ENCODE results near the gene UGT1A6.

UGT1A6 gene

DNA sequence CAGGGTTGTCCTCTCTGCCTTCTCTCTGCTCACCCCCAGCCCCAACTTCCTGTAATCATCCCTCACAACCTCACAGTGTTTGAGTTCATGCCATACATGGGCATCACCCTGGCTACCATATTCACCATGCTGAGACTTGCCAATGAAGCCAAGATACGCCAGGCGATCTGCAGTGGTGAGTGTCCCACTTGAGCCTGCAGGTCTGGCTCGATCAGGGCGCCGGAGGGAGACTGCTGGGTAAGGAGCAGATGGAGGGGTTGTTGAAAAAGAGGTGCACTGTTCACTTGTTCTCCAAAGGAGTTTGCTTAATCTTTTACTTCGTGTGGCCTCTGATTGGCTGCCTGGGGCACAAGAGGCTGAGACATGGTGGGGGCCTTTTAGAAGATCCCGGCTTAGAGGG lies 100.0 kb downstream of the UGT1A6 start:
- no peak for DNase-seq (ENCODE audit: low spot score)
- TF ChIP-seq, protein P1, sequence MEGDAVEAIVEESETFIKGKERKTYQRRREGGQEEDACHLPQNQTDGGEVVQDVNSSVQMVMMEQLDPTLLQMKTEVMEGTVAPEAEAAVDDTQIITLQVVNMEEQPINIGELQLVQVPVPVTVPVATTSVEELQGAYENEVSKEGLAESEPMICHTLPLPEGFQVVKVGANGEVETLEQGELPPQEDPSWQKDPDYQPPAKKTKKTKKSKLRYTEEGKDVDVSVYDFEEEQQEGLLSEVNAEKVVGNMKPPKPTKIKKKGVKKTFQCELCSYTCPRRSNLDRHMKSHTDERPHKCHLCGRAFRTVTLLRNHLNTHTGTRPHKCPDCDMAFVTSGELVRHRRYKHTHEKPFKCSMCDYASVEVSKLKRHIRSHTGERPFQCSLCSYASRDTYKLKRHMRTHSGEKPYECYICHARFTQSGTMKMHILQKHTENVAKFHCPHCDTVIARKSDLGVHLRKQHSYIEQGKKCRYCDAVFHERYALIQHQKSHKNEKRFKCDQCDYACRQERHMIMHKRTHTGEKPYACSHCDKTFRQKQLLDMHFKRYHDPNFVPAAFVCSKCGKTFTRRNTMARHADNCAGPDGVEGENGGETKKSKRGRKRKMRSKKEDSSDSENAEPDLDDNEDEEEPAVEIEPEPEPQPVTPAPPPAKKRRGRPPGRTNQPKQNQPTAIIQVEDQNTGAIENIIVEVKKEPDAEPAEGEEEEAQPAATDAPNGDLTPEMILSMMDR (IDR thresholded peaks at IDR 0.05; ENCODE audit: extremely low read depth, missing control alignments) = no peak

DNA sequence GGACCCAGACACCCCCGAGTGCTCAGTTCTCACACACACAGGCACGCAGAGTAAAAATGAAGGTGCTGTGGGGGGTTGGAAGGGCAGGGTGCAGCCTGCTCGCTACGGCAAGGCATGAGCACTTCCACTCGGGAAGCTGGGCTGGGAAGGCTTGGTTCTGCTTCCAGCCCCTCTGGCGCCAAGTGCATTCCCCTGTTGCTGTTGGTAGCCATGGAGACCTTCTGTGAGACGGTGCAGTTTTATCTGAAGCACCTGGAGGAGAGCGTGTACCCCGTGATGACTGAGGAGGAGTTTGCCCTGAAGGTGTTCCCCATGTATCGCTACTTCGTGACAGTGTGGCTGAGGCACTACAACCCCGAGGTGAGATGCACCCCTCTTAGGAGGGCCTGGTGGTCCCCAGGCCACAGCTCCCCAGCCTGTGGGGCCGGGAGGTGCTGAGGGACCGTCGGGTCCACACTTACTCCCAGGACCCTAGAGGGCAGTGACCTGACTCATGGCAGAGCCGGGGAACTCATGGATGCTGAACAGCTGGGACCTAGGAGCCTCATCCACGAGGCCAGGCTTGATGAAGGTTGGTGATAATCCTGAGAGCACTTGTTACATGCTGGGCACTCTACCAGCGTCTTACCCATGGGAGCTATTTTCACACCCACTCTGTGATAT lies 100.9 kb downstream of the UGT1A6 start:
- no peak for DNase-seq (ENCODE audit: low spot score)
- TF ChIP-seq, protein P1 (IDR thresholded peaks at IDR 0.05; ENCODE audit: extremely low read depth, missing control alignments) = no peak

DNA sequence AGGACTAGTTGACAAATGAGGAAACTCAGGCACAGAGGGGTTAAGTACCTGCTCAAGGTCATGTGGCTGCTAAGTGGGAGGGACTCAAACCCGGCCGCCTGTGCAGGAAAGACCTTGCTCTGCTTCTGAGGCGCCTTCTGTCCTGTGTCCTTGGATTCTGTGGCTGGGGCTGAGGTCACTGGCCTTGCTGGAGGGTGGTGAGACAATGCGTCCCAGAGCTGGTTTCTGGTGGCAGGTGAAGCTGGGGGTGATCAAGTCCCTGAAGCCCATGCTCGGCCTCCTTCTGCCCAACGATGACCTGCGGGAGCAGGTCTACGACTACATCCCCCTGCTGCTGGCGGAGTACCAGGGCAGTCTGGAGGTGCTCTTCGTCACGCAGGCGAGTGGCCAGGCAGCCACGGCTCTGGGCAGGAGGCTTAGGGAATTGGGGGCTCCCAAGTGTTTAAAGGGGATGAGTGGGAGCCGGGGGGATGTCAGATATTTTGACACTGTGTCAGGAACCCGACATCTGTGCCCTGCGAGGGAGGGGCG lies 101.5 kb downstream of the UGT1A6 start:
- no peak for DNase-seq (ENCODE audit: low spot score)
- TF ChIP-seq, protein P1 (IDR thresholded peaks at IDR 0.05; ENCODE audit: extremely low read depth, missing control alignments) = no peak

DNA sequence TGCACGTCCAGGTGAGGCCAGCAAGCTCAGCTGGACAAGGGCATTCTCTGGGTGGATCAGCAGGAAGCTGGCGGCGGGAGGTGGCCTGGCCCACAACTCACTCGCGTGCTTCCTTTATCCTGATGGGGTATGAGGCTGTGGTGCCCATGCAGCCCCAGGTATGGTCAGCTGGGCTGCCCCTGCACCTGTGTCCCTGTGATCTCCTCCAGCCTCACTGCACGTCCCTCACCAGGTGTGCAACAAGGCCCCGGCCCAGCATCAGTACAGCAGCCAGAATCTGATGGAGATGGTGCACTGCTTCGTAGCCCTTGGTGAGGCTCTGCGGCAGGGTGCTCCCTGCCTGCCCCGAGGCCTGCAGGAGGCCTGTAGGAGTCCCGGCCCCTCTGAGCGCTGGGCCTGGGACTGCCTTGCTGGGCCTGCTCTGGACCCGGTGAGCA lies 103.1 kb downstream of the UGT1A6 start:
- DNase-seq (ENCODE audit: low spot score) = no peak
- TF ChIP-seq, protein P1 (IDR thresholded peaks at IDR 0.05; ENCODE audit: extremely low read depth, missing control alignments) = no peak

DNA sequence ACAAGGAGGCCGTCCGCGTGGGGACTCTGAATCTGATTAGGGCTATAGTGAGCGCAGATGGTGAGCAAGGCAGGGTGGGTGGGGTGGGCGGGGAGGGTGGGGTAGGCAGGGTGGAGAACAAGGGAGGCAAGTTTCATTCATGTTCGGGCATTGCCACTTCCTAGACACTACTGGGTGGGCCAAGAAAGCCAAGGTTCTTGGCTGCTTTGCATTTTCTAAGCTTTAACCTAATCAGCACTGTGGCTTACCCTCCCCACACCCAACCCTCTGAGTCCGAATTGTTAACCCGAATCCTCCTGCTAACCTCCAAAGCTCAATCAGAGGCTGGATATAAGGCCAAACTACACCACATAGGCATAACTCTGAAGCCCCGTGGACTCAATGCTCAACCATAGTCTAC lies 103.6 kb downstream of the UGT1A6 start:
- TF ChIP-seq, protein P1 (IDR thresholded peaks at IDR 0.05; ENCODE audit: extremely low read depth, missing control alignments) = no peak
- DNase-seq (ENCODE audit: low spot score) = no peak

DNA sequence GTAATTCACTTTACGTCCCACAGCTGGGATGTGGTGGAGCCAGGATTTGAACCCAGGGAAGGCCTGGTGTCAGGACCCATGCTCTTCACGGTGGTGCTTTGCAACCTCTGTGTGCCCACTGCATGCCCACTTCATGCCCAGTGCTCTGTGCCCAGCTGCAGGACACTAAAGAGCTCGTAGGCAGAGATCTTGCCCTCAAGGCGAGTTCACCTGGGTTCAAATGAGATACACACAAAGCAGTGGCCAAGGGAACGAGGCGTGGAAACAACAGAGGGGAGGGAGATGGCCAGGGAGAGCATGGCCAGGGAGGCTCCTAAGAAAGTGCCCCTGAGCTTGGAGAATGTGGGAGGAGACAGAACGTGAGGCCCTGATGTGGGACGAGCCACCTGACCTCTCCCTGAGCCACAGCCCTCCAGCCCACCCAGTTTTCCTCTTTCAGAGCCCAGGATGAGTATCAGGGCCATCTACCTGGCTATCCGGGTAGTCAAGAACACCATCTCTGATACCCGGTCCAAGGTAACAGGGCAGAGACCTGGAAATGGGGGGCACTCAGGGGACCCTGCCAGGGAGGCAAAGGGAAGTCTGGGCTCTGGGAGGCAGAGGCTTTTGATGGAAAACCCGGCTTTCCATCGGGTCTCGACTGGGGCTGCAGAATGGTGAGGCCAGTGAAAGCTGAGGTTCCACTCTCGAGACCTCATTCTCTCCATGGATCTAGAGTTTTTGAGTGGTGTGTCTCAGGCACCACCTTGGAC lies 105.8 kb downstream of the UGT1A6 start:
- no peak for DNase-seq (ENCODE audit: low spot score)
- TF ChIP-seq, protein P1 (IDR thresholded peaks at IDR 0.05; ENCODE audit: extremely low read depth, missing control alignments) = no peak

DNA sequence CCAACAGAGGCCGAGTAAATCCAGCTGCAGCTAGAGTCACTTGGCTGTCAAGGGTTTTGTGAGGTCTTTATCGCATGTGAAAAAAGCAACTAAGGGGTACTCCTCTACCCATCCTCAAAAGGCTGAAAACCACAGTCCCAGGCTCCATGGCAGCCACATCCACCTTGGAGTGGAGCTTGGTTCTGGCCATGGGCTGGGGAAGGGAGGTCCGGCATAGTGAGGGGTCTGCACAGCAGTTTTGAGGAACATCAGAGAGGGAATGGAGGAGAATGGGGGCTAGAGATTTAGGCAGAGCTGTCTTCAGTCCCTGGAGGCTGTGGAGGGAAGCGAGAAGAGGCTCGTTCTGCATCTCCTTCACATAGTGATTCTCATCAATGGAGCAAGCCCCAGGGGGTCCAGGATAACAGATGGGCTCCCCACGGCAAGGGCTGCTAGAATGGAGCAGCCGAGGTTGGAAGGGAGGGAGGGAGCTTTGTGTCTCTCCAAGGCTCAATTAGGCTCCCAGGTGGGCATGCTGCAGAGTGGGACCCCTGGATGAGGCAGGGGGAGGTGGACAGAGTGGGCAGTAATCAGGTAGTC lies 106.5 kb downstream of the UGT1A6 start:
- no peak for DNase-seq (ENCODE audit: low spot score)
- TF ChIP-seq, protein P1 (IDR thresholded peaks at IDR 0.05; ENCODE audit: extremely low read depth, missing control alignments) = no peak

Measured in GM20000 (cell line).